T-cell (primary cell): ENCODE data around the gene USP37. TPM values are rescaled to one million over a fixed set of nuclear protein-coding genes. Genes with fewer than 3 reads are reported as not detected.

Experiments used
- ATAC-seq, 4 experiments: fragments of 200-7000 bp in 3 of 4; fragments of 150-1000 bp in 1 of 4; cut with Tn5 transposase; replicated peaks in 1 of 4; 1 replicate in 3 of 4; 2 replicates in 1 of 4; pipeline ENCODE4 v1.10.0; 2021; ENCODE audit warnings: moderate library complexity in 3 of 4, mild to moderate bottlenecking in 2 of 4, moderate number of reproducible peaks in 1 of 4
- CTCF ChIA-PET, 2 donors: fragments of 300-600 bp; sonication (Branson Sonifier 250); formaldehyde crosslinking; loops; one replicate each; lab custom pipeline; 2022; ENCODE audit warnings: antibody characterized with exemption in 2 of 2; lab: Charles Lee
- POLR2A ChIA-PET, 2 donors: fragments of 300-600 bp; sonication (Branson Sonifier 250); formaldehyde crosslinking; loops; one replicate each; lab custom pipeline; 2022; ENCODE audit warnings: antibody characterized with exemption in 2 of 2; lab: Charles Lee
- DNase-seq, 35 experiments: peaks; one replicate each; pipeline versions ENCODE4 v3.0.0 to v3.0.0-alpha.2; 2013 to 2023
- H3K27ac ChIP-seq: one replicate; pipeline ENCODE4 v1.5.1; 2013; ENCODE audit warnings: low read length
- H3K27me3 ChIP-seq, 2 experiments: replicated peaks in 1 of 2; 1 replicate in 1 of 2; 2 replicates in 1 of 2; pipeline versions ENCODE4 v1.6.1 to v1.7.0; 2013; ENCODE audit warnings: low read length in 1 of 2, mixed read lengths in 1 of 2; ENCODE audit not compliant: control insufficient read depth in 2 of 2, insufficient read depth in 2 of 2; ENCODE audit errors: extremely low read depth in 1 of 2
- H3K36me3 ChIP-seq, 2 donors: 1 replicate in 1 of 2; 2 replicates in 1 of 2; pipeline versions ENCODE4 v1.6.1 to v1.7.0; 2013; ENCODE audit warnings: low read length in 1 of 2; ENCODE audit not compliant: control insufficient read depth in 2 of 2, insufficient read depth in 1 of 2; ENCODE audit errors: extremely low read depth in 1 of 2
- H3K4me1 ChIP-seq, 2 experiments: 1 replicate in 1 of 2; 2 replicates in 1 of 2; pipeline versions ENCODE4 v1.6.1 to v1.7.0; 2013; ENCODE audit warnings: low read length in 2 of 2, mixed read lengths in 1 of 2; ENCODE audit not compliant: insufficient read depth in 2 of 2, control insufficient read depth in 1 of 2; ENCODE audit errors: extremely low read depth in 1 of 2
- H3K4me3 ChIP-seq, 2 donors: 1 replicate in 1 of 2; 2 replicates in 1 of 2; pipeline versions ENCODE4 v1.5.1 to v1.7.0; 2013; ENCODE audit warnings: mild to moderate bottlenecking in 2 of 2, low read length in 1 of 2, moderate library complexity in 1 of 2; ENCODE audit not compliant: control insufficient read depth in 1 of 2; ENCODE audit errors: extremely low read depth in 1 of 2
- H3K9me3 ChIP-seq: 2 replicates; pipeline ENCODE4 v1.7.0; 2013
- H3K27ac Mint-ChIP-seq, 2 donors: one replicate each; pipeline ENCODE4 v1.8.0; 2020 to 2021; ENCODE audit warnings: mild to moderate bottlenecking in 2 of 2, mixed read lengths in 2 of 2
- H3K27me3 Mint-ChIP-seq, 2 donors: one replicate each; pipeline ENCODE4 v1.8.0; 2021 to 2022; ENCODE audit warnings: mixed read lengths in 2 of 2
- H3K36me3 Mint-ChIP-seq: one replicate; pipeline ENCODE4 v1.8.0; 2021; ENCODE audit warnings: mixed read lengths
- H3K4me1 Mint-ChIP-seq, 3 donors: one replicate each; pipeline ENCODE4 v1.8.0; 2020 to 2022; ENCODE audit warnings: mixed read lengths in 3 of 3, mild to moderate bottlenecking in 1 of 3
- H3K4me3 Mint-ChIP-seq, 3 donors: one replicate each; pipeline ENCODE4 v1.8.0; 2020 to 2022; ENCODE audit warnings: mild to moderate bottlenecking in 3 of 3, mixed read lengths in 3 of 3, moderate library complexity in 3 of 3
- H3K9me3 Mint-ChIP-seq, 3 donors: one replicate each; pipeline ENCODE4 v1.8.0; 2020 to 2022; ENCODE audit warnings: mixed read lengths in 3 of 3
- WGBS: methylation state at CpG from one replicate; pipeline ENCODE4 v1.1.5; 2013; ENCODE audit warnings: missing lambda C conversion rate; ENCODE audit not compliant: insufficient coverage; 5-methylcytosine and 5-hydroxymethylcytosine counted together
- total RNA-seq, 35 experiments: library from RNA in 6 of 35; stranded (reverse) in 6 of 35; fragments of 120-200 nt in 1 of 35; gene quantifications; one replicate each; pipeline versions ENCODE4 v1.2.1 to v1.2.4 and lab custom pipeline; 2013 to 2026

USP37 gene
- total RNA-seq, 5 donors from 2014 or later (not counting 1 experiment from before 2014, with no cell fraction given) = 19.5 to 28.8 (median 22.9) TPM

- no CpG with 5 or more reads among the region's 6 CpGs for WGBS
- no peaks in the 10 kb centered on the region for H3K9me3 ChIP-seq
- Mint-ChIP-seq H3K9me3 (no peaks in the 10 kb centered on the region), H3K27me3 (no peaks in the 10 kb centered on the region), H3K4me3 (peak overlapping the region; percentile 91 to 96 (median 96)), H3K36me3 (peaks cover 10% of the 10 kb centered on the region), H3K4me1 (peaks cover 53 to 70% (median 67%) of the 10 kb centered on the region in 3 donors), H3K27ac (peak overlapping the region; percentile 71 to 100)
- DNase-seq = no peak
- no peaks in the 10 kb centered on the region for H3K27me3 ChIP-seq
- H3K4me1 ChIP-seq = peaks cover 23 to 24% of the 10 kb centered on the region in 2 experiments
- CTCF ChIA-PET = interaction anchor here in 1 of 2 donors (0.7 kb wide), 2 partner anchors 22 to 96 kb away, joined by 3 read pairs; no protein-coding TSS in a partner anchor
- H3K36me3 ChIP-seq = peaks cover 0 to 21% of the 10 kb centered on the region in 2 donors
- no peak for ATAC-seq
- POLR2A ChIA-PET = interaction anchor here in 1 of 2 donors (0.5 kb wide), 1 partner anchor 89 kb away, joined by 3 read pairs; the partner anchor contains the start of genes BCS1L and ZNF142
- H3K27ac ChIP-seq = peak overlapping the region; percentile 98
- no peak overlapping the region for H3K4me3 ChIP-seq
These were observed 2.7 kb upstream of the USP37 start for GRCh38 chr2:218570850-218571249.

DNA sequence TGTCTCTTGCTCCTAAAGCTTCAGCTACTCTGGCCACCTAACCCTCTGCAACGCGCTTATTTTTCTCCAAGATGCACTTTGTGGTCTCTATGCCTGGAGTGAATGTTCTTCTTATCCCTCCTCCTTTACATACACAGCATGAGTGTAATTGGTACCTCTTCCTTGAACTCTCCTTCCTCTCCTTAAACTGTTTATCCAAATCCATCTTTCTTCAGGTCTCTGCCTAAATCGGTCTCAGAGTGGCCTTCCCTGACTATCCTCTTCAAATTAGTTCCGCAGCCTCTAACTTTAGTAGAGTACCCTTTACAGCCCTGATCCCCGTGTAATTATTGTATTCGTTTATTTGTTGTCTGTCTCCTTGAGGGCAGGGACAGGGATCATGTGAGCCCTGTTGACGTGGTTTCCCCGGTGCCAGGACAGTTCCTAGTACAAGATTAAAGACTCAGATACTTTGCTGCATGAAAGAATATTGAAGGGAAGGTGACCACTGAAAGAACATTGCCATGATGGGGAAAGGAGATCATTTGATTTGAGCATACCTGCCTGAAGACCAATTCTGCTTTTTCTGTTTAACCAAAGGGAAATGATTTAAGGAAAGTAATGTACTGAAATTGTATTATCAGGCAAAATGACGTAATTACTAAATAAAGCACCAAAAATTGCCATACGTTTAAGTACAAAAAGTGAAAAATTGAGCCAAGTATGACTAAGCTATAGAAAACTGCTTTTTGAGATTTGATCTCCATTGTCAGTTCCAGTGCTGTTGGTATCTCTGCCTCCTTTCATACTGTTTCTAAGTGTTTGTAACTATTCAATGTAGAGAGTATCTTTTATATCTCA, 1.7 kb upstream of the USP37 start:
- CTCF ChIA-PET = no interaction called here

DNA sequence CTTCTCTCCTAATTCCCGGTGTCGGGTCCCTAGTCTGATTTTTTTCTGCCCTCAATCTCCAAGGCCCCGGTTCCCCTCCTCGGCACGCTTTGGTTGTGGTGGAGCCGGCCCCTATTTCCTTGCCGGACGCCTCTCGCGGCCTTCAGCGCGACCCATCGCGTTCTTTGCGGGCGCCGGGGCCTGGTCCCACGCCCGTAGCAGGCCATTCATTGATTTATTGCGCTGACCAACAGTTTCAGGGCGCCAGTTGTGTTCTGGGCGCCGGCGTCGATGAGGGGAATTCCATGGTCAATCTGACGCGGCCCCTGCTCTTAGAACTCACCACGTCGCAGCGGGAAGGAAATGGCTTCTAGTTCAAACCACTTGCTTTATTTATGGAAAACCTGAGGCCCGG, 884 bp upstream of the USP37 start:
- H3K27me3 Mint-ChIP-seq = no peaks in the 10 kb centered on the region
- ChIA-PET CTCF (interaction anchor here in 1 of 2 donors (0.6 kb wide), 1 partner anchor 152 kb away, joined by 4 read pairs; no protein-coding TSS in a partner anchor), POLR2A (no interaction called here)
- Histone ChIP-seq H3K36me3 (peaks cover 0 to 15% of the 10 kb centered on the region in 2 donors), H3K27ac (peak overlapping the region; percentile 98), H3K9me3 (no peaks in the 10 kb centered on the region), H3K27me3 (no peaks in the 10 kb centered on the region), H3K4me3 (peak overlapping the region; percentile 78 to 91), H3K4me1 (peaks cover 23 to 24% of the 10 kb centered on the region in 2 experiments)
- no peaks in the 10 kb centered on the region for H3K9me3 Mint-ChIP-seq
- H3K36me3 Mint-ChIP-seq = peaks cover 11% of the 10 kb centered on the region
- DNase-seq (peak in 33 of 35 experiments; percentile 10 to 82 (median 46)), ATAC-seq (no peak)
- peak overlapping the region; percentile 99 to 100 for H3K27ac Mint-ChIP-seq
- peak overlapping the region; percentile 91 to 96 (median 96) for H3K4me3 Mint-ChIP-seq
- WGBS = 0% methylated on average over 31 of the region's 31 CpGs
- H3K4me1 Mint-ChIP-seq = peaks cover 61 to 64% (median 62%) of the 10 kb centered on the region in 3 donors

More for the DNA sequence above, 1.7 kb upstream of the USP37 start:
- ATAC-seq (no peak), DNase-seq (peak in 4 of 35 experiments; percentile 4 to 41 (median 14))
- peaks cover 54 to 68% (median 66%) of the 10 kb centered on the region in 3 donors for H3K4me1 Mint-ChIP-seq
- Histone ChIP-seq H3K36me3 (peaks cover 0 to 17% of the 10 kb centered on the region in 2 donors), H3K4me1 (peaks cover 23 to 24% of the 10 kb centered on the region in 2 experiments), H3K4me3 (peak overlapping the region; percentile 78 to 91), H3K27ac (peak overlapping the region; percentile 98), H3K9me3 (no peaks in the 10 kb centered on the region), H3K27me3 (no peaks in the 10 kb centered on the region)
- H3K27me3 Mint-ChIP-seq = no peaks in the 10 kb centered on the region
- 0% methylated on average over 4 of the region's 10 CpGs for WGBS
- H3K9me3 Mint-ChIP-seq = no peaks in the 10 kb centered on the region
- peaks cover 6% of the 10 kb centered on the region for H3K36me3 Mint-ChIP-seq
- POLR2A ChIA-PET = no interaction called here
- peak overlapping the region; percentile 91 to 96 (median 96) for H3K4me3 Mint-ChIP-seq
- peak overlapping the region; percentile 99 to 100 for H3K27ac Mint-ChIP-seq

DNA sequence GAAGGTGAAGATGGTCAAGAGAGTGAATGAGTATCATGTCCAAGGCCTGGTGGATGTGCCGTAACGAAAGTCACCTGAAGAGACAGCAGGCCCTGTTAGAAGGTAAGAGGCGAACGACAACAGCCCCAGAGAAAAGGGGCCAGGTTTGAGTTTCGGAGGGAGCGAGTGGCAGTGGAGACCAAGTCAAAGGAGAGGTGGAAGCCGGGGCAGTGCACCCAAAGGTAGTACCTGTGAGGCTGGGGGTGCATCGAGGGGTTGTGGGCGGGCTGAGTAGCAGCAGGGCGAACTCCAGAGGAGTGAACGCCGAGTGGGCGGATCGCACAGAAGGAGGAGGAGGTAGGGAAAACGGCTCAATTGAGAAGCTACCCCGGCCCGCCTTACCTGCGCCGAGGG, 358 bp downstream of the USP37 start:
- Mint-ChIP-seq H3K9me3 (no peaks in the 10 kb centered on the region), H3K36me3 (peaks cover 17% of the 10 kb centered on the region), H3K4me3 (peak overlapping the region; percentile 91 to 96 (median 96)), H3K4me1 (peaks cover 63 to 68% (median 66%) of the 10 kb centered on the region in 3 donors), H3K27ac (peak overlapping the region; percentile 99 to 100), H3K27me3 (no peaks in the 10 kb centered on the region)
- ChIA-PET CTCF (interaction anchor here (0.5 to 1.0 kb wide), 4 partner anchors 10 to 161 kb away, joined by 3 to 11 read pairs (median 4); partner anchors contain the start of genes BCS1L (in 1 of the 2) and ZNF142 (in 1 of the 2)), POLR2A (interaction anchor here (0.5 to 0.6 kb wide), 3 partner anchors 14 to 92 kb away, joined by 3 to 5 read pairs (median 3); partner anchors contain the start of genes BCS1L (in 1 of the 2) and ZNF142 (in 1 of the 2))
- H3K9me3 ChIP-seq = no peaks in the 10 kb centered on the region
- peaks cover 23 to 24% of the 10 kb centered on the region in 2 experiments for H3K4me1 ChIP-seq
- H3K27me3 ChIP-seq = no peaks in the 10 kb centered on the region
- H3K27ac ChIP-seq = peak overlapping the region; percentile 98
- DNase-seq (peak in 21 of 35 experiments; percentile 63 to 83 (median 71)), ATAC-seq (peak; percentile 48 to 69 (median 48))
- peaks cover 0 to 14% of the 10 kb centered on the region in 2 donors for H3K36me3 ChIP-seq
- under 1% methylated on average over 18 of the region's 19 CpGs for WGBS
- peak overlapping the region; percentile 73 to 78 for H3K4me3 ChIP-seq

DNA sequence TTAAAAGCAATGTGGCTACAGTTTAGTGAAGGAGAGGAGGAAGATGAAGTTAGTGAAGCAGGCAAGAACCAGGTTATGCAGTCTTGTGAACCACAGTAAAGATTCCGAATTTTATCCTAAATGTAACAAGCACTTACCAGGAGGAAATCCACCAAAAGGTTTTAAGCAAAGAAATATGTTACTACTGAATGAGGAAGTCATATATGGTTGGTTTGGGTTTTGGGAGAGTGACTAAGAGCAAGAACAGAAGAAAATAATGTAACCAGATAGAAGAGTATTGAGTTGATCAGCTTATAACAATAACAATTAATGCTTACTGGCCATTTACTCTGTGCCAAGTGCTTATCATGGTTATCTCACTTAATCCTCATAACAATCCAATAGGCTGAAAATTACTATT, 1.9 kb downstream of the USP37 start:
- POLR2A ChIA-PET = interaction anchor here in 1 of 2 donors (0.6 kb wide), 1 partner anchor 10 kb away, joined by 4 read pairs; no protein-coding TSS in a partner anchor
- H3K9me3 Mint-ChIP-seq = no peaks in the 10 kb centered on the region
- Histone ChIP-seq H3K27me3 (no peaks in the 10 kb centered on the region), H3K36me3 (peaks cover 0 to 11% of the 10 kb centered on the region in 2 donors), H3K27ac (no peak overlapping the region), H3K4me3 (no peak overlapping the region), H3K4me1 (peaks cover 21 to 22% of the 10 kb centered on the region in 2 experiments), H3K9me3 (no peaks in the 10 kb centered on the region)
- H3K27me3 Mint-ChIP-seq = no peaks in the 10 kb centered on the region
- peak overlapping the region; percentile 91 to 96 (median 96) for H3K4me3 Mint-ChIP-seq
- H3K36me3 Mint-ChIP-seq = peaks cover 22% of the 10 kb centered on the region
- H3K27ac Mint-ChIP-seq = peak overlapping the region in 1 of 2 donors; percentile 26
- peaks cover 55 to 62% (median 62%) of the 10 kb centered on the region in 3 donors for H3K4me1 Mint-ChIP-seq
- CTCF ChIA-PET = no interaction called here
- no CpG with 5 or more reads among the region's 1 CpG for whole genome bisulfite sequencing
- DNase-seq (no peak), ATAC-seq (no peak)

- DNase-seq = no peak
- no peak overlapping the region for H3K4me3 ChIP-seq
- no peaks in the 10 kb centered on the region for H3K9me3 ChIP-seq
- H3K27me3 ChIP-seq = no peaks in the 10 kb centered on the region
- H3K4me3 Mint-ChIP-seq = no peak overlapping the region
- no peaks in the 10 kb centered on the region for H3K27me3 Mint-ChIP-seq
- H3K27ac ChIP-seq = no peak overlapping the region
- H3K4me1 ChIP-seq = peaks cover 5 to 8% of the 10 kb centered on the region in 2 experiments
- ChIA-PET POLR2A (interaction anchor here (0.6 to 0.7 kb wide), 3 partner anchors 9 to 106 kb away, joined by 3 to 10 read pairs (median 3); no protein-coding TSS in a partner anchor), CTCF (interaction anchor here (0.6 to 1.0 kb wide), 5 partner anchors 10 to 291 kb away, joined by 3 to 5 read pairs (median 4); no protein-coding TSS in a partner anchor)
- WGBS = no CpG with 5 or more reads among the region's 1 CpG
- H3K36me3 ChIP-seq = peaks cover 2 to 21% of the 10 kb centered on the region in 2 donors
- peaks cover 38% of the 10 kb centered on the region for H3K36me3 Mint-ChIP-seq
- H3K9me3 Mint-ChIP-seq = no peaks in the 10 kb centered on the region
- ATAC-seq = no peak
- H3K27ac Mint-ChIP-seq = peak overlapping the region in 1 of 2 donors; percentile 56
- H3K4me1 Mint-ChIP-seq = peaks cover 40 to 43% (median 43%) of the 10 kb centered on the region in 3 donors
These were observed 4.1 kb downstream of the USP37 start for GRCh38 chr2:218564056-218564455.
